SK-N-SH (cell line): Measurements from ENCODE around the gene BNIP1. TPM values are rescaled to one million over a fixed set of nuclear protein-coding genes. Genes with fewer than 3 reads are reported as not detected.

Experiments used
- CTCF ChIA-PET: fragments of 300-600, 350-600 bp; formaldehyde crosslinking; extraction: SDS; loops from one replicate; lab custom pipeline; 2021; lab: Yijun Ruan, JAX
- POLR2A ChIA-PET: fragments of 350-600 bp; sonication (Branson Sonifier 250); formaldehyde crosslinking; extraction: SDS; loops from one replicate; lab custom pipeline; 2020; ENCODE audit warnings: antibody characterized with exemption, inconsistent platforms; lab: Yijun Ruan, JAX
- DNase-seq: peaks from one replicate; pipeline ENCODE4 v3.0.0; 2012
- H2AFZ ChIP-seq: fragments of 200-600 bp; sonication (generic); 2 replicates; pipeline ENCODE4 v1.8.1; 2016; ENCODE audit warnings: antibody characterized with exemption, mild to moderate bottlenecking, low read depth
- H3F3A ChIP-seq: fragments of 200-600 bp; sonication (generic); replicated peaks from 2 replicates; pipeline ENCODE3; 2016; ENCODE audit warnings: antibody characterized with exemption, mild to moderate bottlenecking; ENCODE audit not compliant: insufficient read depth
- H3K27ac ChIP-seq, 2 experiments: fragments of 200-500 bp in 1 of 2; fragments of 200-600 bp in 1 of 2; sonication (Bioruptor generic) in 1 of 2; sonication (generic), shearing (Covaris generic) in 1 of 2; 2 replicates each; pipeline versions ENCODE4 v1.5.1 to v1.6.1; 2014 to 2016; ENCODE audit warnings: low read depth in 2 of 2, inconsistent platforms in 1 of 2, low read length in 1 of 2, mild to moderate bottlenecking in 1 of 2, mixed read lengths in 1 of 2
- H3K27me3 ChIP-seq: fragments of 200-600 bp; sonication (generic), shearing (Covaris generic); 2 replicates; pipeline ENCODE4 v1.6.1; 2016; ENCODE audit warnings: mixed run types; ENCODE audit not compliant: insufficient read depth
- H3K36me3 ChIP-seq, 2 experiments: fragments of 200-500 bp in 1 of 2; fragments of 200-600 bp in 1 of 2; sonication (Bioruptor generic) in 1 of 2; sonication (generic) in 1 of 2; replicated peaks in 1 of 2; 2 replicates each; pipeline versions ENCODE3 to v1.5.1; 2014 to 2016; ENCODE audit warnings: low read length in 1 of 2, mild to moderate bottlenecking in 1 of 2; ENCODE audit not compliant: insufficient read depth in 2 of 2, control insufficient read depth in 1 of 2
- H3K4me1 ChIP-seq, 2 experiments: fragments of 200-500 bp in 1 of 2; fragments of 200-600 bp in 1 of 2; sonication (Bioruptor generic) in 1 of 2; sonication (generic), shearing (Covaris generic) in 1 of 2; 2 replicates each; pipeline versions ENCODE4 v1.5.1 to v1.6.1; 2014 to 2016; ENCODE audit warnings: low read depth in 1 of 2, low read length in 1 of 2, mixed run types in 1 of 2; ENCODE audit not compliant: insufficient read depth in 2 of 2, control insufficient read depth in 1 of 2
- H3K4me2 ChIP-seq: fragments of 200-600 bp; sonication (generic), shearing (Covaris generic); 2 replicates; pipeline ENCODE4 v1.6.1; 2017; ENCODE audit warnings: mixed run types
- H3K4me3 ChIP-seq, 2 experiments: fragments of 200-500 bp in 1 of 2; fragments of 200-600 bp in 1 of 2; sonication (Bioruptor generic) in 1 of 2; sonication (generic), shearing (Covaris generic) in 1 of 2; 2 replicates each; pipeline versions ENCODE4 v1.5.1 to v1.8.1; 2014 to 2016; ENCODE audit warnings: low read depth in 2 of 2, inconsistent platforms in 1 of 2, low read length in 1 of 2, mild to moderate bottlenecking in 1 of 2, mixed read lengths in 1 of 2, moderate library complexity in 1 of 2
- H3K79me2 ChIP-seq: fragments of 200-600 bp; sonication (generic); 2 replicates; pipeline ENCODE4 v1.8.1; 2017; ENCODE audit warnings: mild to moderate bottlenecking; ENCODE audit not compliant: insufficient read depth
- H3K9ac ChIP-seq: fragments of 200-600 bp; sonication (generic); 2 replicates; pipeline ENCODE4 v1.6.1; 2017; ENCODE audit warnings: mixed run types
- H3K9me2 ChIP-seq: fragments of 200-600 bp; sonication (generic); 2 replicates; pipeline ENCODE4 v1.6.1; 2017; ENCODE audit warnings: mixed run types
- H3K9me3 ChIP-seq: fragments of 200-600 bp; sonication (generic); 2 replicates; pipeline ENCODE4 v1.6.1; 2017; ENCODE audit warnings: mixed run types, mild to moderate bottlenecking, moderate library complexity
- H4K20me1 ChIP-seq: fragments of 200-600 bp; sonication (generic); 2 replicates; pipeline ENCODE4 v1.6.1; 2017; ENCODE audit warnings: mild to moderate bottlenecking, mixed run types; ENCODE audit not compliant: insufficient read depth
- CHD2 ChIP-seq: fragments of 150-350 bp; IDR thresholded peaks from 2 replicates; pipeline ENCODE4 v1.6.1; 2018; ENCODE audit warnings: low read length; ENCODE audit not compliant: partially characterized antibody
- ELF1 ChIP-seq: IDR thresholded peaks from 2 replicates; pipeline ENCODE4 v1.4.0; 2012
- EP300 ChIP-seq, 2 experiments: IDR thresholded peaks; 2 replicates each; pipeline versions ENCODE4 v1.4.0 to v1.6.1; 2012; ENCODE audit warnings: borderline replicate concordance in 1 of 2, low read depth in 1 of 2, low read length in 1 of 2
- EZH2phosphoT487 ChIP-seq: fragments of 200-600 bp; sonication (generic); IDR thresholded peaks from 2 replicates; pipeline ENCODE4 v1.6.1; 2017; ENCODE audit warnings: low read depth, mixed run types, mild to moderate bottlenecking, antibody characterized with exemption, moderate library complexity, borderline replicate concordance
- FOSL2 ChIP-seq: IDR thresholded peaks from 2 replicates; pipeline ENCODE4 v1.4.0; 2012; ENCODE audit warnings: low read depth, mild to moderate bottlenecking, moderate library complexity, borderline replicate concordance
- FOXJ3 ChIP-seq: sonication (generic); formaldehyde crosslinking; IDR thresholded peaks from 2 replicates; pipeline ENCODE4 v1.5.1; 2020; ENCODE audit warnings: mild to moderate bottlenecking, missing genetic modification reagents
- GATA2 ChIP-seq: sonication (generic); formaldehyde crosslinking; IDR thresholded peaks from 2 replicates; pipeline ENCODE4 v1.5.0; 2020; ENCODE audit warnings: mild to moderate bottlenecking, missing genetic modification reagents
- JUND ChIP-seq: IDR thresholded peaks from 2 replicates; pipeline ENCODE4 v1.4.0; 2012
- MEF2A ChIP-seq: IDR thresholded peaks from 2 replicates; pipeline ENCODE4 v1.4.0; 2012; ENCODE audit warnings: low read depth, borderline replicate concordance
- NRF1 ChIP-seq: IDR thresholded peaks from 2 replicates; pipeline ENCODE4 v1.6.1; 2012; ENCODE audit warnings: low read depth, mild to moderate bottlenecking, low read length
- RAD21 ChIP-seq: IDR thresholded peaks from 2 replicates; pipeline ENCODE4 v1.6.1; 2012; ENCODE audit warnings: mild to moderate bottlenecking, low read length
- RFX5 ChIP-seq: IDR thresholded peaks from 2 replicates; pipeline ENCODE4 v1.6.1; 2012; ENCODE audit warnings: mild to moderate bottlenecking, improper control_type of control experiment, low read length
- RXRA ChIP-seq: IDR thresholded peaks from 2 replicates; pipeline ENCODE4 v1.4.0; 2012; ENCODE audit warnings: low read depth, mild to moderate bottlenecking, borderline replicate concordance
- SIN3A ChIP-seq: IDR thresholded peaks from 2 replicates; pipeline ENCODE4 v1.6.1; 2012; ENCODE audit warnings: low read depth, mild to moderate bottlenecking, low read length, moderate library complexity, borderline replicate concordance
- TAF1 ChIP-seq: IDR thresholded peaks from 2 replicates; pipeline ENCODE4 v1.6.1; 2012; ENCODE audit warnings: low read depth, mild to moderate bottlenecking, low read length, moderate library complexity, borderline replicate concordance
- YY1 ChIP-seq: IDR thresholded peaks from 2 replicates; pipeline ENCODE4 v1.4.0; 2012; ENCODE audit warnings: low read depth, mild to moderate bottlenecking
- WGBS: methylation state at CpG from one replicate; pipeline ENCODE4 v1.1.6; 2017; ENCODE audit warnings: low lambda C conversion rate; 5-methylcytosine and 5-hydroxymethylcytosine counted together
- polyA plus RNA-seq, 3 experiments: library from polyadenylated mRNA; depleted of rRNA; stranded (reverse); fragments of >200 nt; gene quantifications; 2 replicates each; pipeline ENCODE4 v1.2.3, GENCODE V29; 2012
- TF ChIP-seq, protein P1 (sequence below): IDR thresholded peaks from 2 replicates; pipeline ENCODE4 v1.4.0; 2012; ENCODE audit warnings: low read depth, borderline replicate concordance
- TF ChIP-seq, protein P2 (sequence below): fragments of 150-350 bp; IDR thresholded peaks from 2 replicates; pipeline ENCODE4 v1.6.1; 2017; ENCODE audit warnings: antibody characterized with exemption, low read length, low read depth, borderline replicate concordance
- TF ChIP-seq, protein P3 (sequence below): IDR thresholded peaks from 2 replicates; pipeline ENCODE4 v1.6.1; 2012; ENCODE audit warnings: mild to moderate bottlenecking, low read depth, low read length, moderate library complexity
- TF ChIP-seq, protein P4 (sequence below): IDR thresholded peaks from 2 replicates; pipeline ENCODE4; 2012

The BNIP1 gene
- polyA plus RNA-seq, 1 of the 3 experiments (the other 2 are of a cell fraction), result 16.7 TPM

DNA sequence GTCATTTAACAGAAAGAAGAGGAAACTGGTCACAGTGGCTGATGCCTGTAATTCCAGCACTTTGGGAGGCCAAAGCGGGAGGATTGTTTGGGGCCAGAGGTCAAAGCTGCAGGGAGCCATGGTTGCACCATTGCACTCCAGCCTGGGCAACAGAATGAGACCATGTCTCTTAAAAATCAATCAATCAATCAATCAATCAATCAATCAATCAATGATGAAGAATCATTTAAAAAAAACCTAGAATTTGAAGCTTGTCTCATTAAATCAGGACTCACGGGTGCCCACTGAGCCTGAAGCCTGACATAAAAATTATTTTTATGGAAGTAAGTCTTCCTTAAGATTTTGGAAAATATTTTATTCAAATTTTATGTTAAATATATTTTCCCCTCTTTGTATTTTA, 43.9 kb downstream of the BNIP1 start:
- Histone ChIP-seq H3K9me3 (no peaks in the 10 kb centered on the region), H2AFZ (no peak overlapping the region), H4K20me1 (no peaks in the 10 kb centered on the region), H3K4me1 (no peaks in the 10 kb centered on the region), H3K9me2 (no peaks in the 10 kb centered on the region), H3K79me2 (no peaks in the 10 kb centered on the region), H3K27me3 (peaks cover 21% of the 10 kb centered on the region; the same call in 1 of the 2 replicates), H3K9ac (no peak overlapping the region), H3F3A (no peaks in the 10 kb centered on the region), H3K36me3 (no peaks in the 10 kb centered on the region), H3K27ac (no peak overlapping the region), H3K4me2 (no peak overlapping the region), H3K4me3 (no peak overlapping the region)
- CTCF ChIA-PET, result interaction anchor here (1.0 kb wide), 1 partner anchor 8 kb away, joined by 5 read pairs; no protein-coding TSS in a partner anchor
- no peak for DNase-seq
- POLR2A ChIA-PET, result no interaction called here
- WGBS, result 35% methylated on average over 2 of the region's 2 CpGs
- TF ChIP-seq GATA2 (CRISPR knock-in tag) (no peak), ELF1 (no peak), EP300 (IDR thresholded peaks at IDR 0.05; ENCODE audit: borderline replicate concordance in 1 of 2, low read depth in 1 of 2, low read length in 1 of 2) (no peak), EZH2phosphoT487 (no peak), SIN3A (no peak), FOSL2 (no peak), TAF1 (no peak), FOXJ3 (CRISPR knock-in tag) (no peak), RFX5 (no peak), MEF2A (no peak), RAD21 (no peak), RXRA (no peak), NRF1 (no peak), YY1 (no peak), CHD2 (no peak), JUND (no peak)
- TF ChIP-seq, protein P1, sequence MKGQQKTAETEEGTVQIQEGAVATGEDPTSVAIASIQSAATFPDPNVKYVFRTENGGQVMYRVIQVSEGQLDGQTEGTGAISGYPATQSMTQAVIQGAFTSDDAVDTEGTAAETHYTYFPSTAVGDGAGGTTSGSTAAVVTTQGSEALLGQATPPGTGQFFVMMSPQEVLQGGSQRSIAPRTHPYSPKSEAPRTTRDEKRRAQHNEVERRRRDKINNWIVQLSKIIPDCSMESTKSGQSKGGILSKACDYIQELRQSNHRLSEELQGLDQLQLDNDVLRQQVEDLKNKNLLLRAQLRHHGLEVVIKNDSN, result no peak
- TF ChIP-seq, protein P2, sequence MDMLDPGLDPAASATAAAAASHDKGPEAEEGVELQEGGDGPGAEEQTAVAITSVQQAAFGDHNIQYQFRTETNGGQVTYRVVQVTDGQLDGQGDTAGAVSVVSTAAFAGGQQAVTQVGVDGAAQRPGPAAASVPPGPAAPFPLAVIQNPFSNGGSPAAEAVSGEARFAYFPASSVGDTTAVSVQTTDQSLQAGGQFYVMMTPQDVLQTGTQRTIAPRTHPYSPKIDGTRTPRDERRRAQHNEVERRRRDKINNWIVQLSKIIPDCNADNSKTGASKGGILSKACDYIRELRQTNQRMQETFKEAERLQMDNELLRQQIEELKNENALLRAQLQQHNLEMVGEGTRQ, result no peak
- TF ChIP-seq, protein P3, sequence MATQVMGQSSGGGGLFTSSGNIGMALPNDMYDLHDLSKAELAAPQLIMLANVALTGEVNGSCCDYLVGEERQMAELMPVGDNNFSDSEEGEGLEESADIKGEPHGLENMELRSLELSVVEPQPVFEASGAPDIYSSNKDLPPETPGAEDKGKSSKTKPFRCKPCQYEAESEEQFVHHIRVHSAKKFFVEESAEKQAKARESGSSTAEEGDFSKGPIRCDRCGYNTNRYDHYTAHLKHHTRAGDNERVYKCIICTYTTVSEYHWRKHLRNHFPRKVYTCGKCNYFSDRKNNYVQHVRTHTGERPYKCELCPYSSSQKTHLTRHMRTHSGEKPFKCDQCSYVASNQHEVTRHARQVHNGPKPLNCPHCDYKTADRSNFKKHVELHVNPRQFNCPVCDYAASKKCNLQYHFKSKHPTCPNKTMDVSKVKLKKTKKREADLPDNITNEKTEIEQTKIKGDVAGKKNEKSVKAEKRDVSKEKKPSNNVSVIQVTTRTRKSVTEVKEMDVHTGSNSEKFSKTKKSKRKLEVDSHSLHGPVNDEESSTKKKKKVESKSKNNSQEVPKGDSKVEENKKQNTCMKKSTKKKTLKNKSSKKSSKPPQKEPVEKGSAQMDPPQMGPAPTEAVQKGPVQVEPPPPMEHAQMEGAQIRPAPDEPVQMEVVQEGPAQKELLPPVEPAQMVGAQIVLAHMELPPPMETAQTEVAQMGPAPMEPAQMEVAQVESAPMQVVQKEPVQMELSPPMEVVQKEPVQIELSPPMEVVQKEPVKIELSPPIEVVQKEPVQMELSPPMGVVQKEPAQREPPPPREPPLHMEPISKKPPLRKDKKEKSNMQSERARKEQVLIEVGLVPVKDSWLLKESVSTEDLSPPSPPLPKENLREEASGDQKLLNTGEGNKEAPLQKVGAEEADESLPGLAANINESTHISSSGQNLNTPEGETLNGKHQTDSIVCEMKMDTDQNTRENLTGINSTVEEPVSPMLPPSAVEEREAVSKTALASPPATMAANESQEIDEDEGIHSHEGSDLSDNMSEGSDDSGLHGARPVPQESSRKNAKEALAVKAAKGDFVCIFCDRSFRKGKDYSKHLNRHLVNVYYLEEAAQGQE, result no peak
- TF ChIP-seq, protein P4, sequence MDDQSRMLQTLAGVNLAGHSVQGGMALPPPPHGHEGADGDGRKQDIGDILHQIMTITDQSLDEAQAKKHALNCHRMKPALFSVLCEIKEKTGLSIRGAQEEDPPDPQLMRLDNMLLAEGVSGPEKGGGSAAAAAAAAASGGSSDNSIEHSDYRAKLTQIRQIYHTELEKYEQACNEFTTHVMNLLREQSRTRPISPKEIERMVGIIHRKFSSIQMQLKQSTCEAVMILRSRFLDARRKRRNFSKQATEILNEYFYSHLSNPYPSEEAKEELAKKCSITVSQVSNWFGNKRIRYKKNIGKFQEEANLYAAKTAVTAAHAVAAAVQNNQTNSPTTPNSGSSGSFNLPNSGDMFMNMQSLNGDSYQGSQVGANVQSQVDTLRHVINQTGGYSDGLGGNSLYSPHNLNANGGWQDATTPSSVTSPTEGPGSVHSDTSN, result no peak
